KMS-11 (cell line): ENCODE data around the gene NELL1.

Source experiments
- H2AFZ ChIP-seq: fragments of 200-600 bp; sonication (generic); 2 replicates; pipeline ENCODE4 v1.6.1; 2016; ENCODE audit warnings: antibody characterized with exemption, mixed run types, low read depth
- H3K27ac ChIP-seq: fragments of 200-600 bp; sonication (generic); 2 replicates; pipeline ENCODE4 v1.6.1; 2016; ENCODE audit warnings: mild to moderate bottlenecking, mixed run types
- H3K27me3 ChIP-seq: fragments of 200-600 bp; sonication (generic); 2 replicates; pipeline ENCODE4 v1.6.1; 2017; ENCODE audit warnings: mild to moderate bottlenecking, low read depth, mixed run types, moderate library complexity; ENCODE audit not compliant: insufficient read depth
- H3K36me3 ChIP-seq: fragments of 200-600 bp; sonication (generic); 2 replicates; pipeline ENCODE4 v1.6.1; 2017; ENCODE audit warnings: mild to moderate bottlenecking, mixed run types; ENCODE audit not compliant: insufficient read depth
- H3K4me1 ChIP-seq: fragments of 200-600 bp; sonication (generic); 2 replicates; pipeline ENCODE4 v1.6.1; 2016; ENCODE audit warnings: mild to moderate bottlenecking, low read depth, mixed run types; ENCODE audit not compliant: poor library complexity, severe bottlenecking
- H3K4me2 ChIP-seq: fragments of 200-600 bp; sonication (generic); 2 replicates; pipeline ENCODE4 v1.7.0; 2016; ENCODE audit warnings: mild to moderate bottlenecking, mixed run types
- H3K4me3 ChIP-seq: fragments of 200-600 bp; sonication (generic); IDR thresholded peaks from 2 replicates; pipeline ENCODE4 v1.6.1; 2017; ENCODE audit warnings: low read depth, low read length, mixed read lengths; ENCODE audit not compliant: insufficient read depth
- H3K79me2 ChIP-seq: fragments of 200-600 bp; sonication (generic); 2 replicates; pipeline ENCODE4 v1.6.1; 2016; ENCODE audit warnings: low read depth, mixed run types; ENCODE audit not compliant: insufficient read depth
- H3K9ac ChIP-seq: fragments of 200-600 bp; sonication (generic); 2 replicates; pipeline ENCODE4 v1.6.1; 2016; ENCODE audit warnings: mild to moderate bottlenecking, mixed run types
- H4K20me1 ChIP-seq: fragments of 200-600 bp; sonication (generic); 2 replicates; pipeline ENCODE4 v1.6.1; 2016; ENCODE audit warnings: mild to moderate bottlenecking, mixed run types; ENCODE audit not compliant: insufficient read depth
- CTCF ChIP-seq: fragments of 200-600 bp; sonication (generic); conservative IDR thresholded peaks from 2 replicates; pipeline ENCODE4 v1.6.1; 2017; ENCODE audit warnings: low read depth, mild to moderate bottlenecking, antibody characterized with exemption, low read length, moderate library complexity, mixed read lengths

NELL1 gene

GRCh38 chr11:20910733-20911132, 241.3 kb downstream of the NELL1 start:
- no peaks in the 10 kb centered on the region for H3K4me1 ChIP-seq
- H2AFZ ChIP-seq, result no peak overlapping the region
- H3K4me2 ChIP-seq, result no peak overlapping the region

GRCh38 chr11:20912065-20912821, 242.9 kb downstream of the NELL1 start:
- Histone ChIP-seq H3K36me3 (no peaks in the 10 kb centered on the region), H2AFZ (no peak overlapping the region), H4K20me1 (no peaks in the 10 kb centered on the region), H3K4me2 (no peak overlapping the region), H3K79me2 (no peaks in the 10 kb centered on the region), H3K4me3 (no peak overlapping the region), H3K4me1 (no peaks in the 10 kb centered on the region), H3K27ac (no peak overlapping the region), H3K9ac (no peak overlapping the region), H3K27me3 (no peaks in the 10 kb centered on the region)
- no peak for TF ChIP-seq CTCF

More at GRCh38 chr11:20910733-20911132, 241.3 kb downstream of the NELL1 start:
- Histone ChIP-seq H4K20me1 (no peaks in the 10 kb centered on the region), H3K27me3 (no peaks in the 10 kb centered on the region), H3K36me3 (no peaks in the 10 kb centered on the region), H3K79me2 (no peaks in the 10 kb centered on the region), H3K27ac (no peak overlapping the region), H3K9ac (no peak overlapping the region), H3K4me3 (no peak overlapping the region)
- TF ChIP-seq CTCF, result no peak

- Histone ChIP-seq H3K27me3 (no peaks in the 10 kb centered on the region), H3K79me2 (no peaks in the 10 kb centered on the region), H3K4me1 (no peaks in the 10 kb centered on the region), H3K36me3 (no peaks in the 10 kb centered on the region), H3K9ac (no peak overlapping the region), H3K27ac (no peak overlapping the region), H4K20me1 (no peaks in the 10 kb centered on the region), H3K4me2 (no peak overlapping the region), H3K4me3 (no peak overlapping the region), H2AFZ (no peak overlapping the region)
- no peak for TF ChIP-seq CTCF
These were observed 243.6 kb downstream of the NELL1 start for GRCh38 chr11:20912922-20913512.

- Histone ChIP-seq H3K4me2 (no peak overlapping the region), H3K79me2 (no peaks in the 10 kb centered on the region), H3K4me3 (no peak overlapping the region), H3K27ac (no peak overlapping the region), H4K20me1 (no peaks in the 10 kb centered on the region), H3K4me1 (no peaks in the 10 kb centered on the region), H3K36me3 (no peaks in the 10 kb centered on the region), H2AFZ (no peak overlapping the region), H3K9ac (no peak overlapping the region), H3K27me3 (no peaks in the 10 kb centered on the region)
- TF ChIP-seq CTCF, result no peak
These were observed 247.9 kb downstream of the NELL1 start for GRCh38 chr11:20917306-20917705.
